Measurements from ENCODE around the gene NCBP1.

DNA sequence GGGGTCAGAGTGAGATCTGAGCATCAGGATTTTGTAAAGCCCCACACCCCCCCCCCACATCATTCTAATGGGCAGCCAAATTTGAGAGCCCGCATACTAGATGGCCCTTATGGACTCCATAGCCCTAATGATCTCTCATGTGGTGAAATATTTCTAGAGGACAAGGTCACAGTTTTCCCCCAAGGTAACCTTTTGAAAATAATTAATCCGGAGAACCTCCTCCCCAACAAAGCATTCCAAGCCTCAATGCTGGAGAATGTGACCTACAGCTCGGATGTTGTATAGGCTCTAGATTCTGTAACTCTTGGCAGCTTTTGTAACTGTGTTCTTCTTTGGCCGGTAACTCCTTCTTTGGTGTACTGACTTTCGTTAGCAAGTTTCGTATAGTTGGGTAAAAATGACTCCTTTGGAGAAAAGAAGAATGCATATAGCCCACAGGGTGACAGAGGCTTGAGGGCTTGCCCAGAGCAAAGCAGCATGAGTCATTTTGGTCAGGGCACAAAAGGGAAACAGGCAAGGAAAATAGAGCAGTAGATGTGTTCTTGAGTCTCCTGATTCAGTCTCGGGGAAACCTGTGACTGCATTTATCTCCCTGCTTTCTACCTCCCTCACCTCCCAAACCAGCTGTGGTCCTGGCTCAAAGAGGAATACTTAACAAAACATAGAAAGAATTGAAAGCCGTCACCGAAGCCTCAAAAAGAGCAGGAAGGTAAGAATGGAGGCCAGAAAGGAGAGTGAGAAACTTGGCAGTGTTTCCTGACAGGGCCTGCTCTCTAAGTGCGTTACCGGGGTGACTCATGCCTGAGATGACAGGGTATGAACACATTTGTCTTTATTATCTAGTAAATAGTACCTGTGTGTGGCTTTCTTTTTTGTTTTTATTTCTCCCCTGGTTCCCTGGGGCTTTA is 70.1 kb downstream of the NCBP1 start:
- no peak for TF ChIP-seq ZNF274 (IDR thresholded peaks at IDR 0.05; ENCODE audit: low read depth, low read length)
- TF ChIP-seq YY1 (IDR thresholded peaks at IDR 0.05; ENCODE audit: insufficient read depth, insufficient read length) = no peak
- TF ChIP-seq SUZ12 (IDR thresholded peaks at IDR 0.05; ENCODE audit: extremely low read depth, insufficient read depth, insufficient read length) = no peak

All from NT2/D1 (cell line).